B cell (primary cell): ENCODE results near the gene ISOC2. TPM values are rescaled to one million over a fixed set of nuclear protein-coding genes. Genes with fewer than 3 reads are reported as not detected.

Experiments used
- ATAC-seq: fragments of 200-7000 bp; cut with Tn5 transposase; one replicate; pipeline ENCODE4 v1.10.0; 2021; ENCODE audit warnings: low read depth, mild to moderate bottlenecking, moderate number of reproducible peaks, moderate library complexity
- CTCF ChIA-PET: fragments of 350-600 bp; sonication (Branson Sonifier 250); formaldehyde crosslinking; loops from one replicate; lab custom pipeline; 2021; ENCODE audit warnings: antibody characterized with exemption, inconsistent platforms; lab: Charles Lee
- POLR2A ChIA-PET: fragments of 350-600 bp; sonication (Branson Sonifier 250); formaldehyde crosslinking; loops from one replicate; lab custom pipeline; 2021; ENCODE audit warnings: antibody characterized with exemption; lab: Charles Lee
- DNase-seq: peaks from one replicate; pipeline ENCODE4 v3.0.0; 2013
- H2AFZ ChIP-seq: 2 replicates; pipeline ENCODE4 v1.6.1; 2012; ENCODE audit warnings: mild to moderate bottlenecking, low read depth, low read length; ENCODE audit not compliant: insufficient read depth, poor library complexity, severe bottlenecking
- H3K27ac ChIP-seq, 2 donors: 1 replicate in 1 of 2; 2 replicates in 1 of 2; pipeline ENCODE4 v1.5.1; 2012 to 2013; ENCODE audit warnings: low read length in 2 of 2, mild to moderate bottlenecking in 2 of 2, moderate library complexity in 1 of 2
- H3K27me3 ChIP-seq, 4 experiments: fragments of 200-600 bp in 1 of 4; sonication (generic) in 1 of 4; replicated peaks in 1 of 4; 1 replicate in 2 of 4; 2 replicates in 2 of 4; pipeline versions ENCODE4 v1.6.1 to v1.7.0; 2013 to 2016; ENCODE audit warnings: low read length in 3 of 4, mild to moderate bottlenecking in 2 of 4, mixed read lengths in 1 of 4, moderate library complexity in 1 of 4; ENCODE audit not compliant: insufficient read depth in 4 of 4, control insufficient read depth in 3 of 4; ENCODE audit errors: control extremely low read depth in 1 of 4
- H3K36me3 ChIP-seq, 2 experiments: replicated peaks in 1 of 2; 1 replicate in 1 of 2; 2 replicates in 1 of 2; pipeline versions ENCODE4 v1.6.1 to v1.7.1; 2013; ENCODE audit warnings: low read length in 1 of 2; ENCODE audit not compliant: insufficient read depth in 2 of 2, control insufficient read depth in 1 of 2; ENCODE audit errors: control extremely low read depth in 1 of 2, extremely low read depth in 1 of 2
- H3K4me1 ChIP-seq, 2 donors: fragments of 200-600 bp in 1 of 2; sonication (generic) in 1 of 2; 1 replicate in 1 of 2; 2 replicates in 1 of 2; pipeline versions ENCODE4 v1.5.1 to v1.6.1; 2013 to 2017; ENCODE audit warnings: low read length in 2 of 2; ENCODE audit not compliant: control insufficient read depth in 2 of 2, insufficient read depth in 2 of 2
- H3K4me2 ChIP-seq: replicated peaks from 2 replicates; pipeline ENCODE3; 2012; ENCODE audit warnings: mild to moderate bottlenecking, low read depth, low read length; ENCODE audit not compliant: poor library complexity, severe bottlenecking
- H3K4me3 ChIP-seq, 5 experiments: fragments of 200-600 bp in 1 of 5; sonication (generic) in 1 of 5; 1 replicate in 3 of 5; 2 replicates in 2 of 5; pipeline versions ENCODE4 v1.5.1 to v1.7.0; 2011 to 2016; ENCODE audit warnings: low read length in 4 of 5, mild to moderate bottlenecking in 4 of 5, low read depth in 2 of 5, control low read depth in 1 of 5, moderate library complexity in 1 of 5; ENCODE audit not compliant: insufficient read depth in 1 of 5; ENCODE audit errors: control extremely low read depth in 1 of 5, extremely low read depth in 1 of 5
- H3K79me2 ChIP-seq: fragments of 200-600 bp; sonication (generic); one replicate; pipeline ENCODE4 v1.6.0; 2016; ENCODE audit warnings: low read length; ENCODE audit not compliant: control insufficient read depth, insufficient read depth
- H3K9ac ChIP-seq: fragments of 200-600 bp; sonication (generic); 2 replicates; pipeline ENCODE4 v1.6.1; 2017; ENCODE audit warnings: mild to moderate bottlenecking, low read length, moderate library complexity
- H3K9me3 ChIP-seq, 3 donors: one replicate each; pipeline versions ENCODE4 v1.6.1 to v1.7.1; 2013; ENCODE audit warnings: low read length in 2 of 3; ENCODE audit not compliant: control insufficient read depth in 2 of 3, insufficient read depth in 1 of 3; ENCODE audit errors: control extremely low read depth in 1 of 3
- H4K20me1 ChIP-seq: 2 replicates; pipeline ENCODE4 v1.6.0; 2012; ENCODE audit warnings: mild to moderate bottlenecking, low read length; ENCODE audit not compliant: insufficient read depth, control insufficient read depth, poor library complexity, severe bottlenecking
- H3K27ac Mint-ChIP-seq: one replicate; pipeline ENCODE4 v1.8.0; 2021; ENCODE audit warnings: mixed read lengths
- H3K27me3 Mint-ChIP-seq: one replicate; pipeline ENCODE4 v1.8.0; 2021; ENCODE audit warnings: mixed read lengths
- H3K4me1 Mint-ChIP-seq: one replicate; pipeline ENCODE4 v1.8.0; 2021; ENCODE audit warnings: mixed read lengths
- H3K4me3 Mint-ChIP-seq: one replicate; pipeline ENCODE4 v1.8.0; 2021; ENCODE audit warnings: mixed read lengths
- H3K9me3 Mint-ChIP-seq: one replicate; pipeline ENCODE4 v1.8.0; 2022; ENCODE audit warnings: mixed read lengths; ENCODE audit not compliant: insufficient read depth
- EZH2 ChIP-seq: IDR thresholded peaks from 2 replicates; pipeline ENCODE4 v1.6.1; 2012; ENCODE audit warnings: borderline replicate concordance, low read depth, mild to moderate bottlenecking, moderate library complexity, low read length; ENCODE audit not compliant: insufficient read depth, poor library complexity, severe bottlenecking
- WGBS: methylation state at CpG from one replicate; pipeline ENCODE4 v1.1.5; 2013; ENCODE audit warnings: missing lambda C conversion rate; ENCODE audit not compliant: insufficient coverage; 5-methylcytosine and 5-hydroxymethylcytosine counted together
- intact Hi-C: fragments of 100-400 bp; cut with micrococcal nuclease; formaldehyde crosslinking; loops from one replicate; pipeline ENCODE4 v1.10.0; 2022
- polyA plus RNA-seq: library from polyadenylated mRNA; depleted of rRNA; stranded (reverse); fragments of >200 nt; gene quantifications from 2 replicates; pipeline ENCODE4 v1.2.3, GENCODE V29; 2012
- total RNA-seq, 2 donors: library from RNA; stranded (reverse); fragments of 120-200 nt in 1 of 2; gene quantifications; 1 replicate in 1 of 2; 2 replicates in 1 of 2; pipeline versions ENCODE4 v1.2.3 to v1.2.4, GENCODE V29; 2013 to 2022
- TF ChIP-seq, protein P1 (sequence below): fragments of 200-600 bp; IDR thresholded peaks from one replicate; pipeline ENCODE4 v1.8.0; 2022; ENCODE audit warnings: antibody characterized with exemption, mild to moderate bottlenecking

Gene ISOC2
- total and polyA plus RNA-seq, 2 donors (not counting 1 experiment from before 2014, with no cell fraction given) = 10.0 to 27.6 TPM

DNA sequence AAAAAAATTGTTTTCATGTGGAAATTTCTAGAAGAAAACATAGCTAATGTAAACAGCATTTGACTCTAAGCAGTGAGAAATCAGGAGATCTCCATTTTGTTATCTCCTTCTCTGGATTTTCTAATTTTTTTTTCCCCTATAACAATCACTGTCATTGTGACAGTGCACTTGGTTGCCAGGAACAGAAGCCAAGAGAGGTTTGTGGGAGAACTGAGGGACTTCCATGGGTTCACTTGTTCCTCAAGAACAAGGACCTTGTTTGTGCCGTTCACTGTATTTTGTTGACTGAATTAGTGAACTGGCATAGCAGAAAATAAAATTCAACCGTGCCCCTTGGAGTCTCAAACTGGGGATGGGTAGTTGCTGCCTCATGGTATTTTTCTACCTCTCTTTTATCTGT lies 35.4 kb downstream of the ISOC2 start:
- CTCF ChIA-PET = interaction anchor here (2.2 kb wide), 1 partner anchor 285 kb away, joined by 6 read pairs; no protein-coding TSS in a partner anchor
- H3K27ac Mint-ChIP-seq = no peak overlapping the region
- no peaks in the 10 kb centered on the region for H3K4me1 Mint-ChIP-seq
- no peaks in the 10 kb centered on the region for H3K4me1 ChIP-seq
- H3K4me2 ChIP-seq = no peak overlapping the region
- H3K79me2 ChIP-seq = no peaks in the 10 kb centered on the region
- H2AFZ ChIP-seq = no peak overlapping the region
- H3K27me3 Mint-ChIP-seq = peaks cover 46% of the 10 kb centered on the region
- DNase-seq (no peak), ATAC-seq (no peak)
- no peaks in the 10 kb centered on the region for H4K20me1 ChIP-seq
- H3K27me3 ChIP-seq = peaks cover 0 to 39% (median 10%) of the 10 kb centered on the region in 4 experiments
- 60% methylated on average over 1 of the region's 2 CpGs for WGBS
- POLR2A ChIA-PET = no interaction called here
- no peak overlapping the region for H3K9ac ChIP-seq
- TF ChIP-seq, protein P1, sequence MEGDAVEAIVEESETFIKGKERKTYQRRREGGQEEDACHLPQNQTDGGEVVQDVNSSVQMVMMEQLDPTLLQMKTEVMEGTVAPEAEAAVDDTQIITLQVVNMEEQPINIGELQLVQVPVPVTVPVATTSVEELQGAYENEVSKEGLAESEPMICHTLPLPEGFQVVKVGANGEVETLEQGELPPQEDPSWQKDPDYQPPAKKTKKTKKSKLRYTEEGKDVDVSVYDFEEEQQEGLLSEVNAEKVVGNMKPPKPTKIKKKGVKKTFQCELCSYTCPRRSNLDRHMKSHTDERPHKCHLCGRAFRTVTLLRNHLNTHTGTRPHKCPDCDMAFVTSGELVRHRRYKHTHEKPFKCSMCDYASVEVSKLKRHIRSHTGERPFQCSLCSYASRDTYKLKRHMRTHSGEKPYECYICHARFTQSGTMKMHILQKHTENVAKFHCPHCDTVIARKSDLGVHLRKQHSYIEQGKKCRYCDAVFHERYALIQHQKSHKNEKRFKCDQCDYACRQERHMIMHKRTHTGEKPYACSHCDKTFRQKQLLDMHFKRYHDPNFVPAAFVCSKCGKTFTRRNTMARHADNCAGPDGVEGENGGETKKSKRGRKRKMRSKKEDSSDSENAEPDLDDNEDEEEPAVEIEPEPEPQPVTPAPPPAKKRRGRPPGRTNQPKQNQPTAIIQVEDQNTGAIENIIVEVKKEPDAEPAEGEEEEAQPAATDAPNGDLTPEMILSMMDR = no peak
- no peak for TF ChIP-seq EZH2
- H3K4me3 Mint-ChIP-seq = no peak overlapping the region
- H3K9me3 ChIP-seq = peaks cover 0 to 8% (median 0%) of the 10 kb centered on the region in 3 donors
- intact Hi-C loops = no loop called here
- no peak overlapping the region for H3K4me3 ChIP-seq
- no peaks in the 10 kb centered on the region for H3K9me3 Mint-ChIP-seq
- no peaks in the 10 kb centered on the region for H3K36me3 ChIP-seq
- no peak overlapping the region for H3K27ac ChIP-seq

DNA sequence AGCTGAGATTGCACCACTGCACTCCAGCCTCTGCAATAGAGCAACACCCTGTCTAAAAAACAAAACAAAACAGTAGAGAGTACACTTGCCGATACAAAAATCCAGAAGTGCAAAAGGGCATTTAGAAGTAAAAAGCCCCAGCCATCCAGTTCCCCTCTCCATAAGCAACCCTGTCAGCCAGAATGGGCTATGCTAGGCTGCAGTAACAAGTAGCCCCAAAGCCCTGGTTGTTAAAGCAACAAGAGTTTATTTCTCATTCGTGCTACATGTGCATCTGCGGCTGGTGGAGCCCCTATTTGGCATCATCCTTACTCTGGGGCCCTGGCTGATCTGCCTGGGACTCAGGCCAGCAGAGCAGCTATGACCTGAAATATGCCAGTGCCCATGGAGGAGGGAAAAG lies 36.9 kb downstream of the ISOC2 start:
- H3K4me1 Mint-ChIP-seq = no peaks in the 10 kb centered on the region
- H3K27ac ChIP-seq = no peak overlapping the region
- ChIA-PET CTCF (interaction anchor here (2.2 kb wide), 1 partner anchor 283 kb away, joined by 6 read pairs; no protein-coding TSS in a partner anchor), POLR2A (no interaction called here)
- no peak for ATAC-seq
- H3K9me3 Mint-ChIP-seq = no peaks in the 10 kb centered on the region
- peaks cover 32% of the 10 kb centered on the region for H3K27me3 Mint-ChIP-seq
- no peak overlapping the region for H2AFZ ChIP-seq
- no peaks in the 10 kb centered on the region for H3K4me1 ChIP-seq
- H3K27ac Mint-ChIP-seq = no peak overlapping the region
- H3K9ac ChIP-seq = no peak overlapping the region
- intact Hi-C loops = no loop called here
- no peak for DNase-seq
- H3K4me3 Mint-ChIP-seq = no peak overlapping the region
- no peaks in the 10 kb centered on the region for H3K36me3 ChIP-seq
- H3K79me2 ChIP-seq = no peaks in the 10 kb centered on the region
- no peaks in the 10 kb centered on the region for H4K20me1 ChIP-seq
- TF ChIP-seq, protein P1 = no peak
- no peak for TF ChIP-seq EZH2
- H3K27me3 ChIP-seq = peaks cover 0 to 24% (median 5%) of the 10 kb centered on the region in 4 experiments
- H3K4me2 ChIP-seq = no peak overlapping the region
- H3K9me3 ChIP-seq = peaks cover 0 to 7% (median 0%) of the 10 kb centered on the region in 3 donors
- WGBS = 100% methylated on average over 2 of the region's 3 CpGs
- no peak overlapping the region for H3K4me3 ChIP-seq
